OCI-LY3 (cell line): ENCODE results near the gene HIVEP2.

Experiments used
- CTCF ChIP-seq: fragments of 200-600, 300-600 bp; sonication (generic); IDR thresholded peaks from 2 replicates; pipeline ENCODE4 v1.5.1; 2014; ENCODE audit warnings: antibody characterized with exemption, low read length, low read depth
- EZH2phosphoT487 ChIP-seq: fragments of 200-600 bp; shearing (Covaris generic); IDR thresholded peaks from 2 replicates; pipeline ENCODE4 v1.6.1; 2018; ENCODE audit warnings: antibody characterized with exemption, mixed run types, low read depth

GRCh38 chr6:142942238-142942637 lies 2.7 kb downstream of the HIVEP2 start:
- TF ChIP-seq CTCF (no peak), EZH2phosphoT487 (no peak)
